HG03442 (cell line): ENCODE data around the gene BIN1.

Source experiments
- ATAC-seq: cut with Tn5 transposase; IDR thresholded peaks from one replicate; pipeline ENCODE4 v1.9.1; 2021; ENCODE audit warnings: mild to moderate bottlenecking, moderate library complexity; ENCODE audit not compliant: unreplicated experiment

Gene BIN1, protein sequence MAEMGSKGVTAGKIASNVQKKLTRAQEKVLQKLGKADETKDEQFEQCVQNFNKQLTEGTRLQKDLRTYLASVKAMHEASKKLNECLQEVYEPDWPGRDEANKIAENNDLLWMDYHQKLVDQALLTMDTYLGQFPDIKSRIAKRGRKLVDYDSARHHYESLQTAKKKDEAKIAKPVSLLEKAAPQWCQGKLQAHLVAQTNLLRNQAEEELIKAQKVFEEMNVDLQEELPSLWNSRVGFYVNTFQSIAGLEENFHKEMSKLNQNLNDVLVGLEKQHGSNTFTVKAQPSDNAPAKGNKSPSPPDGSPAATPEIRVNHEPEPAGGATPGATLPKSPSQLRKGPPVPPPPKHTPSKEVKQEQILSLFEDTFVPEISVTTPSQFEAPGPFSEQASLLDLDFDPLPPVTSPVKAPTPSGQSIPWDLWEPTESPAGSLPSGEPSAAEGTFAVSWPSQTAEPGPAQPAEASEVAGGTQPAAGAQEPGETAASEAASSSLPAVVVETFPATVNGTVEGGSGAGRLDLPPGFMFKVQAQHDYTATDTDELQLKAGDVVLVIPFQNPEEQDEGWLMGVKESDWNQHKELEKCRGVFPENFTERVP

DNA sequence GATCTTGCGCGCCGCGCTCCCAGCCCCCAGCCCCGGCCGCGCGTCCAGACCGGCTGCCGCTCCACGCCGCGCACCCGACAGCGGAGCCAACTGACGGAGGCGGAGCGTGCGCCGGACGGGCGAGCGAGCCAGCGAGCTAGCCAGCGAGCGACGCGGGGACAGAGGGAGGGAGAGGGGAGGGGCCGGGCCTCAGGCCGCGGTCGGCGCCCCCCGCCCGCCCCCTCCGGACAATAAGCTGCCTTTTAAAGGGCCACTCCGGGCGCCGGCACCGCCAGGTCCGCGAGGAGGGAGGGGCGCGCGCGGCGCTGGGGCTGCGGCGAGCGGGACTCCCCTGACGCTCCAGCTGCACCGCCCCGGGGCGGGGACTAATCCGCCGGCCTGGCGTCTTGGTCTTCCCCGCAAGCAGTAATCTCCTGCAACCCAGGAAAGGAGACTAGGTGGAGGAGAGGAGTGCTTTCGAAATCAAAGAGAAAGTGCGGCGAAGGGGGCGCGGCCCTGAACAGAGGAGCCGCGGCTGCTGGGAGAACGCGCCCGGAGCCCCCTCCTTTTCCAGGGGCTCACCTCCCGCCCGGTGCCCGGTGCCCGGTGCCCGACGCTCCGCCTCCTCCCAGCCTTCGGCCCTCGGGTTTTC lies at the start of gene BIN1:
Gene BIN1 (minus strand): TSS at position 164 of the 631 bp plus-strand sequence. CDS start 211 bp downstream, outside the sequence.
- peak; percentile 87 for ATAC-seq

DNA sequence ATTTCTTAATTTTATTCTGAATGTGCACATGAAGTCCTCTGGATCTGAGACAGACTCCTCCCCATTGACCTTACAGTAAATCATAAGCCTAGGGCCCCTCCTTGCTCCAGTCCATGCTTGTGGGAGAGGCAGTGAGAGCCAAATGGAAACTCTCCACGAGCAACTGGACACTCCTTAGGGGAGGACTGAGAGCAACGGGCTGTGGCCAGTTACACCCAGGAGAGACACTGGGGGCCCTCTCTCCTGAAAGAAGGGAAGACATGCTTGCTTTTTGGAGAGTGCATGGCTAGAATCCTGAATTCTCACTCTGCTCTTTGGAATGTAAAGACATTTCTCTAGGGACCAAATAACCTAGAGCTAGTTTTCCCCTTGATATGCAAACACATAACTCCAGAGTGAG lies 49.0 kb upstream of the BIN1 start:
- no peak for ATAC-seq

DNA sequence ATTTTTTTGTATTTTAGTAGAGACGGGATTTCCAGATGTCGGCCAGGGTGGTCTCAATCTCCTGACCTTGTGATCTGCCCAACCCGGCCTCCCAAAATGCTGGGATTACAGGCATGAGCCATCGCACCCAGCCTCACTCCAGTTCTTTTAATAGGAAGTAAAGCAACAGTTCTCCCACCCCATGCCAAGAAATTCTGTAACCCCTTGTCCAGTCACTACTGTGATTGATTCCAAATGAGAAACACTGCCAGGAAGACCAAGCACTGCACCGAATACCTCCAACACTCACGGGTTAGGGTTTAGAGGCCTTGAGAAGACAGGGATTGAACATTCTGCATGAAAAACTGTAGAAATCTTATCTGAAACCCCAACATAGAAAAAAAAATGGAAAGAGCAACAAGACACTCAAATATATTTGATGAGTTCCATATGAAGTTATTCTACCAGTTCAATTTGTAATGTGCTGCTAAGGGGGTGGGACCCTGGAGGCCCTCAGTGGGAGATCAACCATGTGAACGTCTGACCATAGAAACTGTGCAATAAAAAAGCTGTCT lies 48.2 kb upstream of the BIN1 start:
- ATAC-seq = no peak

DNA sequence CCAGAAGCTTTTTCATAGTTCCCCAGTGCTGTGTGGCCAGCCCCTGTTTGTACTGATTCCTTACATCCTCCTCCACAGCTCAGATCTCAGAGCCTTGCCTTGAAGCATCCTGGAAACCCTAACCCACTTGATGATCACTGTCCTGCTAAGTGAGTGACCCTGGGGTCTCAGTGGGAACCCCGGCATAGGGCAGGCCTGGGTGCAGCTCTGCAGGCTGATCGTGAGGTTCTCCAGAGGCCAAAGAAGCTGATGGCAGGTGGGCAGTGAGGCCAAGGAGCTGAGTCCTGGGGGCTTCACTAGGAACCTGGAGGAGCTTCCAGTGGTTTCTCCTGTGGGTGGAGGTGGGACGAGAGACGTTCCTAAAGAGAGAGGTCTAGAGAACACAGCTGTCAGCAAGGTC lies 47.4 kb upstream of the BIN1 start:
- ATAC-seq = no peak

DNA sequence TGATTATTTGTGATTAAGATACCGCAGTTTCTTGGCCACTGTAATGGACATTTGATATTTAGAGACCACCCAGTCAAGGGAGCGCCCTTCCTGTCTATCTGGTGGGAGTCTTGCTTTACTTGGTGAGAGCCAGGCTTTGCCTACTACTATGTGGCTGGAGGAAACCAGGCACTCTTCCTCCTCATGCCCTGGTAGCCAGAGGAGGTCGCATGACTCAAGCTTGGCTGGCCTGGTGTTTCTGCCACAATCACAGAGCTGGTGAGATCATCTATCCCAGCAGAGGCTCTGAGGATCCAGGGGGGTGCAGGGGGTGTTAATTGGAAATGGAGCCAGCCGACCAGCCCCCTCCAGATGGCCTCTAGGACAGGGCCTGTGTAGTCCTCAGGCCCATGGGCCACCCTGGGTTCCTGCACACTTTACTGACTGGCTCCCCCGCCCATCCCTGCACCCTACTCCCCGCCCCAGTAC lies 46.8 kb upstream of the BIN1 start:
- no peak for ATAC-seq

DNA sequence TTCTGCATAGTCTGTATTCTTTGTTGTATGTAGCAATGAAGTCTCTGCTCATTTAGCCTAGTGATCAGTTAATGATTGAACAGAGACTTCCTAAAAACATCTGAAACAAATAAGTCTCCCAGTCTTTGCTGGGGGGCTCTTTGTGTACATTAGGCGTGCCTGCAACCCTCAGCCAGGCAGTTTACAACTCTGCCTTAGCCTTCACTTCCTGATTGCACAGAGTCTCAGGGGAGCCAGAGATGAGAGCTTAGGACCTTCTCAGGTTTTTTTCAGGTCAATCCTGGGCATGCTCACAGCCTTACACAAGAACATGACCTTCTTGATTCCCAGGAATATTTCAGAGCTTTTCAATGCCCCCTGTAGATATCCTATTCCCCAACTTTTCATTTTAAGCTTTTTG lies 44.0 kb upstream of the BIN1 start:
- ATAC-seq = no peak

DNA sequence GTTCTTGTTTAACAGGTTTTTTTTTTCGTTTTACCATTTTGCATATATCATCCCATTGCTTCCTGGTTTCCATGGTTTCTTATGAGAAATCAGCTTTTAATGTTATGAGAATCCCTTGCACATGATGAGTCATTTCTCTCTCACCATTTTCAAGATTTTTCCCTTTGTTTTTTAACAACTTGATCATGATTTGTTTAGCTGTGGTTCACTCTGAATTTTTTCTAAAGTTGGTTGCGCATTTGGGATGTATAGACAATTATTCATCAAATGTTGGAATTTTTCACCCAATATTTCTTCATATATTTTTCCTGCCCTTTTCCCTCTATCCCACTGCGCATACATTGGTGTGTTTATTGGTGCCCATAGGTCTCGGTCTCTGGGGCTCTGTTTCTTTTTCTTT lies 42.4 kb upstream of the BIN1 start:
- ATAC-seq = no peak

DNA sequence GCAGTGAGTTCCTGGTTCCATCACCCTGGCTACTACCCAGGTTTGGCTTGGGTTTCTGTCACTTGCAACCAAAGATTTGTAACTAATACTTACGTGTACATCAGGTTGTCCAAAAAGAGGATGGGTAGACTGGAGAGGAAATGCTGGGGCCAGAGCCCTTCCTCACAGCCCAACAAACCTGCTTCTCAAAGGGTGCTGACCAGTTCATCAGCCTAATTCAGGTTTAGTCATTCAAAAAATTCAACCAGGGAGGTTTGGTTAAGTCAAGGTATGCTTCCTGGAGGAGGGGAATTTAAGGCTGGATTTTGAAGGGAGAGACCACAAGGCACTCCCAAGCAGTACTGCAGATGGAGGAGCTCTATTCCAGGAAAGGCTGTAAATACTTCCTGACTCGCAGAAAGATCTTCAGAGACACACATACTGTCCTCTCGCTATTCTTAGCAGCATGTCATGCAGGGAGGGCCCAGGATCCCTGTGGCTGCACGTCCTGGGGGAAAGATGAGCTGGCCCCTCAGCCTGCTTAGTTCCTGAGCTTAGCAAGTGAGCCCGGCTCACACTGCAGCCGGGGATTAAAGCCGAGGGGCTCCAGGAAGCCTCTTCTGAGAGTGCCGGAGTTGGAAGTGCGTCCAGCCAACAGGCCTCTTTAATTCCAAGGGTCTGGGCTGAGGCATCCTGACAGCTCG lies 40.0 kb upstream of the BIN1 start:
- no peak for ATAC-seq

DNA sequence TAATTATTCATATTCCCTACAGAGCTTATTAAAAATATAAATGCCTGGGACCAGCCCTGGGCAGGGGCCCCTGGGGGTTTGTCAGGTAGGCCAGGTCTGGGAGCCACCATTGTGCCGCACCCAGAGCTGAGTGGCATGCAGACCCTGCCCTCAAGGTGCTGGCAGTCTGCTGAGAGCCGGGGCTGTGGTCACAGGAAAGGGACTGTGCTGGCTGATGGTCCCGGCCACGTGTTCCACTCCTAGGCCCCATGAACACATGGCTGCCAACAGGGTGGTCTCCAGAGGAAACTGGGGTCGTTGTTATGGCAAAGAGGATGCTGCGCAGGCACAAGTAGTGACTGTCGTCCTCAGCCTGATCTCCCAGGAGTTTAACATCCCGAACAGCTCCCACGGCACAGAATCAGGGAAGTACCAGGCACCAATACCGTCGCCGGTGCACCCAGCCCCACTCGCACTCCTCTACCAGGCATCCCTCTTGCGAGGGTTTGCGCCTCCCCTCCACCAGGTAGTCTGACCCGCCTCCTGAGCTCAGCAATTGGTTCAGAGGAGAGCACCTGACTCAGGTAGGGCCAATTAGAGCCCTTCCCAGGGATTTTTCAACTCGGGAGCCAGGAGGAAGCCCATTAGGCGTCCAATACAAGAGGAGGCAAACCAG lies 39.2 kb upstream of the BIN1 start:
- ATAC-seq = no peak

DNA sequence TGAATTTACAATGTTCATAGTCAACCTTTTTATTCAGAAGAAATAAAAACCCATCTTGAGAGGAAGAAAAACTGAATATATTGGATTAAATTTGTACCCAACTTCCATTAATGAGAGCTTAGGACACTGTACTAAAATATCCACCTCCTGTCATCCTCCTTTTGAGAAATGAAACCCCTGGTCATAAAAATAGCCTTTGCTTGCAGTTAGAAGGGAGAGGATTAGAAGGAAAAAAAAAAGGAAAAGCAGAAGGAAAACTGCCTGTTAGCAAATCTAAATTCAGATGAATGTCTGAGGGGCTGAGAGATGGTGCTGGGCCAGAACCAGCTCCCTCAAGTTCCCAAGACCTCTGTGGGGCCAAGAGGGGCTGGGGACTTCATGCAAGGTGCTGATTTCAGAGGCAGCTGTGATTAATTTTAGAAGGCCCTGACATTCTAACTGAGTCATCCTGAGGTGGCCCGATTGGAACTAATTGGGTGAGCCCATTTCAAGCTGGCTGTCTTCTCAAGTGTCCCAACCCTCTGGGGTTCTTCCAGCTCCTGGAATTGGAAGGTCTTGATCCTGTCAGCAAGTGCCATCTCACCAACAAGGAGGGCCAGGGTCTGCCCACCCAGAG lies 38.4 kb upstream of the BIN1 start:
- ATAC-seq = no peak

DNA sequence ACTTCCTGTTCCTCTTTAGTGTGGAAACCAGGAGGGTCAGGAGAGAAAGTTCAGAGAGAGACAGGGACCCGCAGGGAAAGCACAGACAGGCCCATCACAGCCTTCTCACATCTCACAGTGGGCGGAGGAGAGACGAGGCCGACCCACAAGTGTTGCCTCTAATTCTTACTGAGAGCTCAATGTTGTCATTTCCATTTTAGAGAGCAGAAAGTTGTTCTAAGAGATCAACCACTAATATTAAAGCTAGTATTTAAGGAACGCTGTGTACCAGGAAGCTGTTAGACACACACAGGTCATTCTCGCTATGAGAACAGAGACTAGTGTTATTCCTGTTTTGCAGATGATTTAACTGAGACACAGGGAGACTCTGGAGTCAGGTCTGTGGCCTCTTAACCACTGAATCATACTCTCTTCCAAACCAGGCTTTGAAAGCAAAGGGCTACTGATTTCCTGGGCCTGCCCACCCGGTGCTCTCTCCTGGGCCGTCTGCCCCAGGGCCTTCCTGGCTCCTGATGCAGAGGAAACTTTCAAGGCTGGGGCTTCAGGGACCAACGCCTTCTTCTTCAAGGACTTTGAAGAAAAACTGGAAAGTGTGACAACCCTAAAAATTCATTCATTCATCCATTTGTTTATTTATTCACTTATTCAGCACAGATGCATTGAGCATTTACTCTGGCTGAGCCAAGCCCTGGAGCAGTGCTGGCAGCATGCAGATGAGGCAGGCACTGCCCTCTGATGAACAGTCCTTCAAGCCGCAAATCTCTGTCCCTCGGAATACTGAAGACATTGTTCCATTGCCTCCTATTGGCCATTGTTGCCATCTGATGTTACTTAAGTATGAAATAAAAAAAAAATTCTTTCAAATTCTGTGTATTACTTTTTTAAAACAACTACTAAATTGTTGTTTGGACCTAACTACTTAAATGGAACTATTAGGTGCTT lies 37.2 kb upstream of the BIN1 start:
- no peak for ATAC-seq

DNA sequence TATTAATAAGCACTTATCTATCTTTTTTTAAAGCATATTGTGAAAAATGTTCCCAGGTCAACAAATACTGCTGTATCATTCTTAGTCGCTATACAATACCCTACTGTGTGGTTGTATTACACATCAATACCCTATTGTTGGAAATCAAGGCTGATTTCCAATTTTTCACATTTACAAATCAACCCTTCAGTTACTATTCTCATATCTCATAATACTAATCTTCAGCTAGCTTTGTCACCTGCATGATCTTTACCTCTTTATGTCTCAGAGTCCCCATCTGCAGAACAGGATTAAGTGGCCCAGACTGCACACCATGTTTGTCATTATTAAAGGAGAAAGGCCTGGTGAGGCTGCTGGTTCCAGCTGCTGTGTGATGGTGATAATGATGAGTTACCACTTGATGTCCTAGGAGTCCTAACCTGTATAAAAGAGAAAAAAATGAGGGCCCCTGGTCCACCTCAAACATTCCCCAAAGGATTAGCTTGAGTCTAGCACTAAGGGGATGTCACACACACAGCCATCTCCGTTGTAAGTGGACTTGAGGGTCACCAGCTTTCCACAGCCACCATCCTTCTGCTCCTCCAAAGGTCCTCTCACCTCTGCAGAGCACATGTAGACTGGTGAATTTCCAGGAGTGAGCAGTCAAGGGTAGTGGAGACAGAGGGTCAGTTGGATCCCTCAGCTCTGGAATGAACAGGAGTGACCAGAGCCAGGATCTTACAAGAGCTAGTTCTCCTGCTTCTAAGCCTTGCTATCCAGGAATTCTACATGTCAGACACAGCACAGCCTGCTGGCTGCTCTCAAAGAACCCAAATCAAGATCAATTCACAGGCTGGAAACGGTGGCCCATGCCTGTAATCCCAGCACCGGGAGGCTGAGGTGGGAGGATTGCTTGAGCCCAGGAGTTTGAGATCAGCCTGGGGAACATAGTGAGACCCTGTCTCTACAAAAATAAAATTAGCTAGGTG lies 36.0 kb upstream of the BIN1 start:
- ATAC-seq = no peak

DNA sequence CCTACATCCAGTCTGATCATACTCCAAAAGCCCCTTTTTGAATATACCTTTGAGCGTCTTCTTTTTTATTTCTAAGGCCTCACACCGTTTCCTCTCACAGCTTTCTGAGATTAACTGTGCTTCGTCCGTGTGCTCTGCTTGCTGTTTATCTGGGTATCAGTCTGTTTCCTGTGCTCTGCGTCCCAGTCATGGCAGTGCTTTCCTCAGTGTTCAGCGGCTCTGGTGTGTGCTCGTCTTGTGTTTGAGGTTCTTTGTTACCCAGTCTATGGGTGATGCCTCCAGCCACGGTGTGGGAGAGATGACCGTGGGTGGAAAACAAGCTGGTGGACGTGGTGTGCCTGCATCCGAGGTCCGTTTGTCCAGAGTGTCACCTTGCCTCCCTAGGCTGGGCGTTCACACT lies 33.6 kb upstream of the BIN1 start:
- ATAC-seq = no peak

DNA sequence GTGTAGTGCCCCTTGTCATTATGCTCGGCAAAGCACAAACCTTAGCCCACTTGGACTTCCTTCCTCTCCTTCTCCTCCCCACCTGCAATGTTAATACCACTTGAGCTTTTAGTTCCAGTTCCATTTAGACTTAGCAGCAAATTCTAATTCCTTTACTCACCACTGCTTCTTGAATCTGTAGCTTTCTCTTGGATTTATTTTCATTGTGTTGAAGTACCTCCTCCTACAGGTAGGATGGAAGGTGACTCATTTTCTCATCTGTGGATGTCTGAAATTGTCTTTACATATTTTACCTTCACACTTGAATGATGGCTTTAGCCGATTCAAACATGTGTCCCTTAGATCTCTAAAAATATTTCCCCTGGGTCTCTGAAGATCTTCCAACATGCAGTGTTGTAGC lies 32.8 kb upstream of the BIN1 start:
- ATAC-seq = no peak

DNA sequence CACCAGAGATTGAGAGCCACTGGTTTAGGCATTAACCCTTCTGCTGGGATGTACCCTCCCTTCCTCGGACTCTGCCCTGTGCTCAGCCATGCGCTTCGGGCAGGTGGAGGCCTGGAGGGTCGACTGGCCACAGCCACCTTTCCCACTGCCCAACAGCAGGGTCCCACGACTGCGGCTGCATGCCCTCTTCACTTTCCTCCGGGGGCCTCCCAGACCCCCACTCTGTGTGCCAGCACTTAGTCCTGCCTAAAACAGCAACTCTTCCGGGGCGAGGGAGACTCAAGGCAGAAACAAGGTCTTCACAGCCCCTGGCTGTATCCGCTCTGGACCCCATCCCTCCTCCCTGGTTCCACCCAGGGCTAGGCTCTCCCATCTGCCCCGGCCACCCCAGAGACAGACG lies 31.3 kb upstream of the BIN1 start:
- no peak for ATAC-seq

DNA sequence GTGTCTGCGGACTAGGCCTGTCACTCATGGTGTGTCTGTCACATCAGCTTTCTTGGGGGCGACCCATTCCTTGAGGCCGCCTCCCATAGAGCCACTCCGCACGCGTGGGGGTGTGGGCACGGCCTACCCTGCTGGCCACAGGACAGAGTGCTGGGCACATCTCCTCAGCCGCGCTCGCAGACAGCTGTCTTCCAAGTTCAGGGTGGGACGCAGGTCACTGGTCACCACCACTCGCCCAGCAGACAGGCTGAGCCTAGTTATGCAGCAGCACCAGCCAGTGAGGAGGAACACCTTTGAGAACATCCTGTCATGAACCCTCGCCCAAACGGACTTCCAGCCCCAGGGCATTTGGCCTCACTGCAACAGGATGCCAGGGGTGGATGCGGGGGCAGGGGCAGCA lies 30.8 kb upstream of the BIN1 start:
- ATAC-seq = no peak

DNA sequence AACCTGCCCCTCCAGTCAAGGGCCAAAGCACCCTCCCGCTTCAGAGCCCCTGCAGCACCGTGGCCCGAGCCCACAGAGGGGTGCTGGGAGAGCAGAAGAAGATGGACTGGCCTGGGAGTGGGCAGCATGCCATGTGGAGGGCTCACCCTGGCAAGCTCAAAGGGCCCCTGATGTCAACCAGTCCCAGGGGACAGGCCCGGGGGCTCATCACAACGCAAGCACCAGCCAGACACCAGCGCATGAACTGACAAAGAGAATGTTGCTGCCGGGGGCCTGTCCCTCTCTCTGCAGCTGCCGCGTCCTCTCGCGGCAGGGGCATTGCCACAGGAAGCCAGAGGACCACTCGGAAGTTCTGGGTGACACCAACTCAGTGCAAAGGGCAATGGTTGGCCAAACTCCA lies 30.3 kb upstream of the BIN1 start:
- ATAC-seq = no peak
